Measurements from ENCODE around the gene WAS.
"Not testable (repeated sequence)": the region's sequence is repeated elsewhere in the genome, so short reads cannot be mapped to it uniquely, and the experiment has no call there.

- TF ChIP-seq CTCF (conservative IDR thresholded peaks at IDR 0.05; ENCODE audit: low read length); EZH2phosphoT487 (IDR thresholded peaks at IDR 0.05; ENCODE audit: borderline replicate concordance): not testable (repeated sequence)
Observed at GRCh38 chrX:48654746-48655145, 28.9 kb upstream of the WAS start.
